ENCODE measurements around the gene SH3BP2.

Gene SH3BP2

DNA sequence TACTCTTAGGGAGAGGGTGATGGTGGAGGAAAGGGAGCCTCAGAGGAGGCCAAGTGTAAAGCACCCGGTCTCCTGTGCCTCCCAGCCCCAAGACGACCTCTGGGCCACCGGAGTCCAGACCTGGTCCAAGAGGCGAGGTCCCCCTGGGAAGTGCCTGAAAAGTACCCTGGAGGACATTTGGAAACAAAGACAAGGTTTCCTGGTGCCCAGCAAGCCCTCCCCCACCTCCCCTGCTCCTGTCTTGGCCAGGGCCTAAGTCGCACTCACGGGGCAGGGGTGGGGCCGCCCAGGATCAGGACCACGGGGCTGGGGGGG is 532 bp upstream of the SH3BP2 start:
- no peak for DNase-seq

DNA sequence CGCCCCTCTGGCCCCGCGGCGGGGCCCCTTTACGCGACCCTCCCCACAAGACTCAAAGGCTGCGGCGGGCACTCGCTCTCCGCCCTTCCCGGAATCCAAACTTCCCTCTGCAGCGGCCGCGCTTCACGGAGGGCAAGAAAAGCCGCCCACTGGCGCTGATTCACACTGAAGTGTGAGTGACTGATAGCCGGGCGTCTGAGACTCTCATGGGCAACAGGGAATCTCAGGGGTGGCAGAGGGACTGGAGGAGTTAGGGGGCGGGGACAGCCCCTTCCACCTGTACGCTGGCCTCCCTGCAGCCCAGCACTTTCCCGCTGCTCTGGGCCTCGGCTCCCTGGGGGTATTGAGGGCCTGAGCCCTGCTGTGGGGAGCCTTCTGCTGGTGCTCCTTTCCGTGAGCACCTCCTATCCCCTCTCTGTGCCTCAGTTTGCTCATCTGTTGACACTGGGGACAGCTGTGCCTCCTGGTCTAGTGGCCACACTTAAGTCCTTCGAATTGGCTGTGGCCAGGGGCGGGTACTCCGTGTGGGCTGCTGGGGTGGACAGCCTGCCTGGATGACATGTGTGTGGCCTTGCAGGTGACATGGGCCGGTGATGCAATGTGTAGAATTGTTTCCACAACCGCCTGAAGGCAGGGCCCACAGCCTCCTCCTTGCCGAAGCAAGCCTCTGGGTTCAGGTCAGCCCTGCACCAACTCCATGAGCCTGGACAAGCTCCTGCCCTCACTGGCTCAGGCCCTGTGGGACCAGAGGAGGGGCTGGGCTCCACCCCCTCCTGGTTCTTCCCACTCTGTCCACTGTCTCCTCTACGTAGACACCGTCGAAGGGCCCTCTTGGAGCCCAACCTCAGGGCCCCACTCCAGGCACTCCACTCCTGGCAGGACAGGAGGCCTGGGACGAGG is 951 bp downstream of the SH3BP2 start:
- peak; percentile 54 for DNase-seq

DNA sequence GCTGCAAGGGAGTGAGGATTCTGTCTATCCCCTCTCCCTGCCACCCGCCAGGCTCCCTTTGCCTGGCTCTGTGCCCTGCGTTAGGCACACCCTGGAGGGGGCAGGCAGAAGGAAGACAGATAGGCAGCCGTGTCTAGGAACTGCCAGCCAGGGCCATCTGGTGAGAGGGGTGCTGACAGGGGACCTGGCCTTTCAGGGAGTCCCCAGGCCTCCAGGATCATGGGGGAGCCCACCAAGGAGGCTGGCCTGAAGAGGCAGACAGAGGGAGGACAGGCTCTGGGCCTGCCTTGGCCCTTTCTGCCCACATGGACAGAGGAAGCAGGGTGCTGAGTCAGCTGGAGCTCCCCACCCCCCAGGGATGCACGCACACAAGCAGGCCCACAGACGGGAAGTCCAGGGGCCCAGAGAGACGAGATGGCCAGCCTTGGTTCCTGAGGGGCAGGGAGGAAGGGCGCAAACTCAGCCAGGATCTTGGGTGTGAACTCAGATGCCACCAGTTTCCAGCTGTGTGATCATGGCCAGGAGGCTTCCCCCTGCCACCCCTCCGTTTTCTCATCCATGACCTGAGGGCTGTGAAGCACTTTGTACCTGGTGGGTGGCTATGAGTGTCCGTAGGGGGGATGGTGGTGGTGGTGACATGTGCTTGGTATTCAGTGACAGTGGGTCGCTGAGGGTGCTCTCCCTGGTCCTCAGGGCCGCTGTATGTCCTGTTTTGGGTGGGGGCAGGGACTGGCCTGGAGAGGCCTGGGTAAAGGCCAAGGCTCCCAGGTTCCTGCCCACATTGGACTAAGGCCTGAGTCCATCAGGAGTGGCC is 1.8 kb downstream of the SH3BP2 start:
- no peak for DNase-seq

DNA sequence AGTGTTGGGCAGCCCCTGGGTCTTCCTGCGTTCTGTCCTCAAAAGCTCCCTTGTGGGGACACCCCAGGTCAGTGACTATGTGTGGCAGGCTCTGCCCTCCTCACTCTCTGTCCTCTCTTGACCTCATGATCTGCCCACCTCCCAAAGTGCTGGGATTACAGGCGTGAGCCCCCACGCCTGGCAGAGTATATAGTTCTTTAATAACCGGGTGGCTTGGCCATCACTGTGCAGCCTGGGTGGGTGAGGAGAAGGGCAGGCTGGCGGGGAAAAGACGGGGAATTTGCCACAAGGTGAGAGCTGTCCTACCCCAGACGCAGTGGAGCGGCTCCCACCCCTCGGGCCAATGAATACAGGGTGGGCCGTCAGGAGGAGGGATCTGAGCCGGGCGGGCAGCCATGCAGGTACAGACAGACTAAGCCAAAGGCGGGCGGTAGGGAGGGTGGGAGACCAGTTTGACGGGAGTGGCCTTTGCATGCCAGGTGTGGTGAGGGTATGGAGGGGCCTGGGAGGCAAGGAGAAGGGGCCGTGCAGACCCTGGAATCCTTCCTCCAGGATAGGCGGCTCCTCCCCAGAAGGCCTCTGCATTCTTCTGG is 2.5 kb downstream of the SH3BP2 start:
- no peak for DNase-seq

DNA sequence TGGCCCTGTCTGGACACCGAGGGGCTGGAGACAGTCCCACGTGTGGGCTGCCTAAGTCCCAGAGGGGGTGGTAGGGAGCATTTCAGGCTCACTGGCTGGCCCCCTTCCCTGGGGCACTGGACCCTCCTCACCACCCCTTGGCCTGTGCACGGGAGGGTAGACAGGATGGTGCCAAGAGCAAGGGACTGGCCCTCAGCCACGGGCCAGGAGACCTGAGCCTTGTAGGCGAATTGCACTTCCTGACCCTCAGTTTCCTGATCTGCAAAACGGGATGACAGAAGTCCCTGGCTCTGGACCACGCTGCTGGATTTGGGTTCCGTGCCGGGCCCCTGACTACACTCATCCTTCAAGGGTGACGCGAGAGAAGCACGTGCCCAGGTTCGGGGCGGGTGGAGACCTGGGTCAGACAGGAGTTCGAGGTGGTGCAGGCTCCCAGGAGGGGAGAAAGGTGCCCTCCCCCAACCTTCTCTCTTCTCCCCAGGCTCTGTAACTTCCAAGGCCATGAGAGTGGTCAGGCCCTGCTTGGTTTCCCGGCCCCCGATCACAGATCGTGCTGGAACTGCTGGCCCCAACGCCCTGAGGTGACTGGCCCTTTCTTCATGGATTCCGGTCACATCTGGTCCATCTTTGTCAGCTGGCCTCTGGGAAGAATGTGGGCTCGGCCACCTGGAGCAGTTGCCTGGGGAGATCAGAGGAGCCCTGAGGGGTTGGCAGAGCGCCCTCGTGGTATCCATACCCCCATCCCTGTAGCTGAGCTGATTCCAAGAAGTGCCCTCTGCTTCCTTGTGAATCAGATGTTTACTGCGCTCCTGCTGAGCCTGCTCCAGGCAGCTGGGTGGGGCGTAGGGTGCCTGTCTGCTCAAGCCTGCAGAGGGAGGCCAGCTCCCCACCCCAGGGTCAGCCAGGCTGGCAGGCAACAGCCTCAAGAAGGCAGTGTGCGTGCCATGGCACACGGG is 3.3 kb downstream of the SH3BP2 start:
- no peak for DNase-seq

DNA sequence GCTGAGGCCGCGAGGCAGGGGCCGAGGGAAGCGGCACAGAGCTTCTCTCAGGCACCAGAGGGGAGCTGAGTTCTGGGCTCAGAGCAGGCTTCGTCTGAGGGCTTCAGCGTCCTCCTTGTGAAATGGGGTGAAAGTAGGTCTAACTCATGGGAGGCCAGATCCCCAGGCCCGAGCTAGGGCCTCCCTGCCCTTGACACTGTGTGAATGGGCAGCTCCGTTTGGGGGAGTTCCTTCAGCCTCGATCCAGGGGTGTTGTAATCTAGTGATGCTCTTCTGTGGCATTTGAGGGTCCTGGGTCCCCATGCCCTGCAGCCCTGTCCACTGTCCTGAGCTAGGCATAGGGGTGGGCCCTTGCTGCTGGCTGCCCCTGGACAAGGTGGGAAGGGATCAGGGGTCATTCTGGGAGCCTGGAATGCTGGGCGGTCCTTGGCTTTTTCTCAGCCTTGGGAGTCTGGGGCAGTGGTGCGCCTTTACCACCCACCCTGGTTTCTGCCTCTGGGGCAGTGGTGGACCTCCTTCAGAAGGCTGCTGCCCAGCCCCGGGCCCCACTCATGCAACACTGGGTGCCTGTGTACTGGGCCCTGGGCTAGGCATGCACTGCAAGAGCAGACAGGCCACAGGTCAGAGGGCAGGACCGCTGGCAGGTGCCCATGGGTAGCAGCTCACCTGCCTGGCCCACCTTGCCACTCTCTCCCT is 4.1 kb downstream of the SH3BP2 start:
- no peak for DNase-seq

DNA sequence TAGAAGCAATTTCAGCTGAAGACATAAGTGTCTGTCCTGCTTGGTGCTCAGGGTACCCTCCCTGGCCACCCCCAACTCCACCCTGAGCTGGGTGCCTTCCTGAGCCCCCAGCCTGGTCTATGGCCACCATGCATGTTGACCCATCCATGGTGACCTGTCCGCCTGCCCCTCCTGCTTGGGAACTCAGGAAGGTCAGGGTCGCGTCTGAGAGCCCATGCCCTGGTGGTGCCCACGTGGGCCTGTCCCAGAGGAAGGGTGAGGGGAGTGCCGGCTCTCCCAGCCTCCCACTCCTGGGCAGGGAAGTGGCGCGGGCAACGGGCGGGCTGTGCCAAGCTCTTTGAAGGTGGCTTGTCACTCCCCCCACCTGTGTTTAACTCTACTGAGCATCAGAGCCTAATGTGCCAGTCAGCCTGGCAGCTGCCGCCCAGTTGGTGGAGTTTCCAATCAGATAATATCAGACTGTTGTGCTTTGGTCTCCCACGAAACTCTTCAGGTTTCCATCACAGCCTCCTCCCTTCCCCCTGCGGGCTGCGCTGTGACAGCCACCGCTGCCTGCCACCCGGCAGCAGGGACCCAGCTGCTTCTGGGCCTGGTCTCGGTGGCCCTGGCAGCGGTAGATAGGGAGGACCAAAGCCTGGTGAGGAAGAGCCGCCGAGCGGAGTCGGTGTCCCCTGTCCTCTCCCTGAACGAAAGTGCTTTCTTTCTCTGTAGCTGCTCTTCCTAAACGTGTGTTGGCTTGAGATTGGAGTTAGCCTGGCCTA is 4.8 kb downstream of the SH3BP2 start:
- DNase-seq: peak; percentile 53

DNA sequence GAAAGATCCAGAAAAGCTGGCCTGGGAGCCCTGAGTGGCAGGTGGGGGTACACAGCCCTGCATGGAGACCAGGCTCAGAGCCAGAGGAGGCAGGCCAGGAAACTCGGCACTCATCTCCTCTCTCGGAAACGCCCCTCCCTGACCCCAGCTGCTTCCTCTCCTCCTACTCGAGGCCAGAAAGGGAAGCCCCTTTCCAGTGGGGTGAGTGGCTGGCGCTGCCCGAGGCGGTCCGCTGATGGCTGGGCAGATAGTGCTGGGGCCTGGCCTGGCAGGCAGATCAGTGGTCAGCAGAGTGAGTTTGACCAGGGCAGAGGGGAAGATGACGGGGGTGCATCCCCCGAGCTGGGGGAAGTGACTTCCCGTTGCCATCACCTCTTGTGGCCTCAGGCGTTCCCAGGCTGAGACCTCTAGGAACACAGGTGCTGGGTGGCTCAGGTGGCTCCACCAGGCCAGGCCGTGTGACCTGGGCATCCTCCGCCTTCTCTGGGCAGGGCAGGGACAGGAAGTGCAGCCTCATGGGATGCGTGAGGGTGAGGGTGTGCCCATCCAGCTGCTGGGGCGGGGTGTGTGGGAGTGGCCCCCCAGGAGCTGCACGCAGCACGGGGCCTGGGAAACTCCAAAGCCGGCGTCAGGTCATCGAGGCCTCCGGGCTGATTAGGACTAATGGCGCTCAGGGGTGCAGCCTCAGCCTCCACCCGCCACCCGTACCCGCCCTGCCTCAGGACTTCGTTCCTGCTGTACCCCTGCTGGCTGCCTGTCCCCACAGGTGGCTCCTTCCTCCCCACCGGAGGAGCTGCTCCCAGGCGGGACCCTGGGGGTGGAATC is 5.7 kb downstream of the SH3BP2 start:
- no peak for DNase-seq

DNA sequence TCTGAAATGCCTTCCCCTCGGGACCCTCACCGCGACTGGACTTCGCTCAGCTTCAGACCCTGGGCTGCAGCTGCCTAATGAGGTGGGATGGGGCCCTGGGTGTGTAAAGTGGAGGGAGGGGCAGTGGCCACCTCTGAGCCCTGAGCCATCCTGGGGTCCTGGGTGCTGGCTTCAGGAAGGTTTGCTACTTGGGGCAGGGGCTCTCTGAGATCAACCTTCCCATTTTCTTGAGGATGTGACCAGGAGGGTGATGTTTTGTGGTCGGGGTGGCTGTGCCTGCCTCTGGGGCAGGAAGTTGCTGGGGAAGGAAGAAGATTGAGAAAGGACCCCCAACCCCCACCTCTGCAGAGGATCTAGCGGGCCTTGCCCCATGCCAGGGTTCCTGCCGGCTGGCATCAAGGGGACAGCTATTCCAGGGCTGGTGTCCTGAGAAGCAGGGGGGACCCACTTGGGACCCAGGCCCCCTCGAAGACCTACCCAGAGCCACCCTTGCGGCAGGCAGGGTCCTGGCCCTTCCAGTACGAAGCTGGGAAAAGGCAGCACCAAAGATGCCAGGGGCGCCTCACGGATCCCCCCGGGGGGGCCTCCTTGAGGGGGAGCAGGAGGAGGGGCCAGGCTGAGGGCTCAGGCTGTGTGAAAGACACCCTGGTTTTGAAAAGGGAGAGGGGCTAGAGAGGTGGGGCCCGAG is 6.5 kb downstream of the SH3BP2 start:
- no peak for DNase-seq

DNA sequence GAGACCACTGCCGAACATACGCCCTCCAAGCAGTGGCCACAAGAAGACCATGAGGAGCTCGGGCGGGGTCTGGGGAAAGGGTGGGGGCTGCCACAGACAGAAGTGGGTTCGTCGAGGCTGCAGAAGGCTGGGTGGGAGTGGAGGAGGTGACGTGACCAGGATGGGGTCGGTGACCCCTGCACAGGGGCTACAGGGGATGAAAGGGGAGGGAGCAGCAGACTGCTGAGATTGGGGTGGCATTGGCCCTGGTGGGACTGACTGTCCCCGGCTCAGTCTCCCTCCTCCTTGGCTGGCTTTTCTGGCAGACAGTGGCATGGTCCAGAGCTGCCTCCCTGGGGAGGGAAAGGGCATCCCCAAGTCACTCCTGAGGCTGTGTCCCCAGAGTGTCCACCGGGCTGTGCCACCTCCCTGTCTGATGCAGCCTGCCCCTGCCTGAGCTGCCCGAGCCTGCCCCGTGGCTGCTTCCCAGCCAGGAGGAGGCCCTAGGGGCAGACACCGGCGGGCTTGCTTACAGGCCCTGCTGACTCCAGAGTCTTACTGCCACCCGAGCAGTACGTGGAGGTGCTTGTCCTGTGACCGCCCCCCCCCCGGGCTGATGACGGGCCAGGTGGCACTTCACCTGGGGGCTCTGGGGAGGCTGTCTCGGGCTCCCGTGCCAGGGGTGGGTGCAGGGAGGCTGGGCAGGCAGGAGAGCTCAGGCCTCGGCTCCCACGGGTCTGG is 7.2 kb downstream of the SH3BP2 start:
- DNase-seq: no peak

DNA sequence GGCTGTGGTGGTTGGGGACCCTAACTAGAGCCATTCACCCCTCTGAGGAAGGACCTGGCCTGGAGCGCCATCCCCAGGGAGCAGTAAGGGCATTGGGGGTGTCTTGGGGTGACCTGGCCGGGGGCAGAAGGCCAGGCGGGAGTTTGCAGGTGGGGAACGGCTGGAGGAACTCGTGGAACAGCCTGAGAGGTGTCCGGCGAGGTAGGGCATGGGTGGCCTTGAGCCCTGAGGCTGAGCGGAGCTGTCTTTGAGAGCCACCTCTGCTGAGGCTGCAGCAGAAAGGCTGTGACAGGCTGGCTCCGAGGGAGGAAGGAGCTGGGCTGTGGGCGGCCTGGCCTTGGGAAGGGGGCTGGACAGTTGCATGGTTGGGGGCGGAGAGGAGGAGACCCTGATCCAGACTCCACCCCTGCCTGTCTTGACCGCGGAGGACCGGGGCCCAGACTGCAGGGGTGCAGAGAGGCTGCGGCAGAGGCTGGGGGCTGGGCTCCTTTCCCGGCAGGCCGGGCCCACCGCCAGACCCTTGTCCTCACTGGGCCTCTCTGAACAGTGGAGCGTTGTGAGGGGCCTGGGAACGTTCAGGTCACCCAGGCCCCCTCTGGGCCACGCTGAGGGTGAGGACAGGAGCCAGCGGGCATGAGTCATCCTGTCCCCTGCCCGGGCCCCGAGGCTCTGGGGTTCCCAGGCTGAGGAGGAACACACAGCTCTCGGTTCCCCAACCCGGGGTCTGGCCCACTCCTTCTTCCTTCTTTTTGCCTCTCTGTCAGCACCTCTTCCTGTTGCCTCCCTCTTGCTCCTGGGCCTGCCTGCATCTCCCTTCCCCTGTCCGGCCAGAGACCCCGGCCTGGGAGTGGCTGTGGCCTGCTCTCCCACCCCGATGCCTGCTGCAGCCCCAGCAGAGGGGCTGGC is 8.1 kb downstream of the SH3BP2 start:
- DNase-seq: no peak

DNA sequence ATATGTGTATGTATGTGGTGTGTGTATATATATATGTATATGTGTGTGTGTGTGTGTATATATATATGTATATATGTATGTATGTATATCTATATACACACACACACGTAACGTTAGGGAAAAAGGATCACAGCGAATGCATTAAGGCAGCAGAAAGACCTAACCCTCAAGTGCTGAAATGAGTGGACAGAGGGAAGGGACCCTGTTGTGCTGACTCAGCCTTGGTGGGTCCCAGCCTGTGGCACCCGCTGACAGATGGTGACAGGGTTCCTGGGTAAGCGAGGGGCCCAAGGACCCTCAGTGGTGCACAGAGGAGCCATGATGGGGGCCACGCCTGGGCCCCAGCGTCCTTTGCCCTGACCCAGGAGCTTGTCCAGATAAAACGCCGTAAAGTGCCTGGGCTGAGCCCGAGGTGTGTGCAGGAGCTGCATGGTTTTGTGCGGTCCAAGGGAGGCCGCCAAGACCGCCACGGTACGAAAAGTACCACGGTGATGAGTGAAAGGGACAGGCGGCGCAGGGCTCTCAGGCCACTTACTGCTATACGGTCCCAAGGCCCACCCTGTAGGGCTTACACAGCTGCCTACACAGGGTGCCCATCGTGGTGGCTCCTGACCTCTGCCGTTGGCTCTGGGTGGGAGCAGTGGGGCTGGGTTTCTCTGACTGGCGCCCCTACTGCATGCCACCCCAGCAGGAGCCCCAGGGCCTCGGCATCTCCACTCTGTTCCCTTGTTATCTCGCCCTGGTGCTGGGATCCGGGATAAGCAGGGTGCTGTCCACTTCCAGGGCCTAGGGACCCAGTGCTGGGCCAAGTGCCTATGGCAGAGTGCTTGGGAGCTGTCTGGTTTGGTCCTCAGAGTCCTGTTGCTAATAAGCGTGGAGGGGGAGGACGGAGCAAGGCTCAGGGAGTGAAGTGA is 10.0 kb downstream of the SH3BP2 start:
- DNase-seq: no peak

DNA sequence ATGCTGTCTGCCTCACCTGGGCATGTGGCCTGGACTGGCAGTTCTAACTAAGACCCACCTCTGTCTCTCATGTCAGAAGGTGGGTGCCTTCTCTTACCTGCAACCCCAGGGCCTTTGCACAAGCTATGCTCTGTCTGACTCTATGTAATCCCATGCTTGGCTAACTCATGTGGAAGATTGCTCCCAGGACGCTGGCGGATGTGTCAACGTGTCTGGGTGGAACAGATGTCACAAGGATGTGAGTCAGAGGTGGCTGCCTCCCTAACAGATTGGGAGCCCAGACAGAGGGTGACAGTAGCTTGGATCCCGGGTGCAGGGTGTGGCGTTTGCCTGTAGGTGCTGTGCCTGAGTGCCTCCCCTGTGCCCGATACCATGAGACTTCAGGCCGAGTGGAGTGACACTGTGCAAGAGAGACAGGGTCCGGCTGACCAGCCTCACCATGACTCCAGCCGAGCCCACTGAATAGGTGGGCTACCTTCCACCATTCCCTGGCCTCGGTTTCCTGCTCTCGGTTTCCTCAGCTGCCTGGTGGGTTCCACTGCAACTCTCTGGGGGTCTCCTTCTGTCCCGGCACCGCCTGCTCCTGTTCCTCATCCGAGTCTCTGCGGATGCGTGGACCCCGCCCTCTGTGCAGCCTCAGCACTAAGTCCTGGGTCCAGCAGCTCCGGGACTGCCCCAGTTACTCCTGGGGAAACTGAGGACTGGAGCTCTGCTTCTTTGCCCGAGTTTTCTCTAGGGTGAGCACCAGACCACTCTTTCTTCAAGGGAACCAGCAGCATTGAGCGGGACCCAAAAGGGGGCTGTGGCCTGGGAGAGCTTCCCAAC is 11.0 kb downstream of the SH3BP2 start:
- no peak for DNase-seq

DNA sequence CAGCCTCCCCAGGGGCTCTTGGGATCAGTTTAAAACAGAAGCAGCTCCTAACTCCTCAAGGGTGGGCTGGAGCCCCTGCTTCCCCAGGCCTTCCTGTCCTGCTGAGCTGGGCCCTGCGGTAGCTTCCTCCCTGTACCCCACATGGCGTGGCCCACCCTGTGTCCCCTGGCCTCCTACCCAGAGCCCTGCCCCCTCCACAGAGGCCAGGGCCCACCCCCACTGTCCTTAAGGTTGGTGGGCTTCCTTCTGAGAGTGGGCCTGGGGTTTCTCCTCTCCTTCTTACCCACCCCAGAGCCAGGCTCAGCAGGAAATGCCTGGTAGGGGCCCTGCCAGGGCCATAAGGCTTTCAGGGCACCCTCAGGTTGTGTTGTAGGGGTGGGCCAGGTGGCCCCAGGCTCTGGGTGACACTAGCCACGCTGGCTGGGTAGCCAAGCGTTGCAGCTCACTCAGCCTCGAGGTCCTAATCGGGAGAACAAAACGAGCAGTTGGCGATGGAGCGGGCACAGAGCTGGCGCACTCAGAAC is 11.6 kb downstream of the SH3BP2 start:
- DNase-seq: no peak

DNA sequence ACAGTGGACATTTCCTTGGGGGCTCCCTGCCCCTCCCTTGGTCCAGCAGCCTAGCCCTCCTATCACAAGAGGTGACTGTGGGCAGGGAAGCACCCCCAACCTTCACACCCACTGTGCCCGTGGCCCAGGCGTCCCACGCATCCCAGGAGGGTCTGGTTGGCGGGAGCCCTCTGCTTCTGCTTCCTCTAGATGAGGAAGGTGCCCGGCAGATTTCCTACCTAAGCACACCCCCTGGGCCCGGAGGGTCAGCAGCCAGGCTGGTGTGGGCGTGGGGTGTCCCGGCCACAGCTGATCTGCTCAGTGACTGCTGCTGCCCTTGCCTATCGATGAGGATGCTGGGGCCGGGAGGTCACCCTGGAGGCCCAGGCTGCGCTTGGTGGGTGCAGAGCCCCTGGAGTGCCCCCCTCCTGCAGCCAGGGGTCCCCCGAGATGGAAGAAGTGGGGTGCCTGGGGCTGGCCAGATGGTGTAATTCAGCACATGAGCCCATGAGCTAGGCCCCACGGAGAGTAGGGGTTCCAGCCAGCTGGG is 12.2 kb downstream of the SH3BP2 start:
- DNase-seq: no peak

Data from activated T-cell treated with anti-CD3 and anti-CD28 coated beads for 4 hours (primary cell).